ENCODE data around the gene LIPM.

The LIPM gene

GRCh38 chr10:88802523-88803285 is at the start of gene LIPM:
Gene LIPM, plus strand, starts transcription at chr10:88802730. Its CDS starts 167 bp downstream, at chr10:88802897.
- no peak for DNase-seq

GRCh38 chr10:88754287-88754686 is 48.2 kb upstream of the LIPM start:
- DNase-seq = no peak

- no peak for DNase-seq
Observed at GRCh38 chr10:88755753-88756152, 46.8 kb upstream of the LIPM start.

- no peak for DNase-seq
Observed at GRCh38 chr10:88756660-88757059, 45.9 kb upstream of the LIPM start.

GRCh38 chr10:88759366-88760101 is 43.0 kb upstream of the LIPM start, which contains the start of gene LIPN:
Gene LIPN, plus strand, starts transcription at chr10:88760020. Its CDS starts 1,386 bp downstream, at chr10:88761406.
- no peak for DNase-seq

- no peak for DNase-seq
Observed at GRCh38 chr10:88762906-88763305, 39.6 kb upstream of the LIPM start.

GRCh38 chr10:88763441-88763840 is 39.1 kb upstream of the LIPM start:
- no peak for DNase-seq

GRCh38 chr10:88764110-88764509 is 38.4 kb upstream of the LIPM start:
- DNase-seq = no peak

- no peak for DNase-seq
Observed at GRCh38 chr10:88765816-88766215, 36.7 kb upstream of the LIPM start.

- DNase-seq = no peak
Observed at GRCh38 chr10:88769384-88769783, 33.1 kb upstream of the LIPM start.

- DNase-seq = no peak
Observed at GRCh38 chr10:88781206-88781605, 21.3 kb upstream of the LIPM start.

GRCh38 chr10:88782222-88782621 is 20.3 kb upstream of the LIPM start:
- DNase-seq = no peak

- no peak for DNase-seq
Observed at GRCh38 chr10:88783724-88784123, 18.8 kb upstream of the LIPM start.

GRCh38 chr10:88786032-88786770 is 16.3 kb upstream of the LIPM start:
- no peak for DNase-seq

GRCh38 chr10:88787463-88787862 is 15.1 kb upstream of the LIPM start:
- DNase-seq = no peak

- DNase-seq = no peak
Observed at GRCh38 chr10:88788924-88789323, 13.6 kb upstream of the LIPM start.

- DNase-seq = peak; percentile 73
Observed at GRCh38 chr10:88791924-88792323, 10.6 kb upstream of the LIPM start.

- no peak for DNase-seq
Observed at GRCh38 chr10:88792661-88793060, 9.9 kb upstream of the LIPM start.

GRCh38 chr10:88793712-88794299 is 8.7 kb upstream of the LIPM start:
- no peak for DNase-seq

- DNase-seq = no peak
Observed at GRCh38 chr10:88794731-88795130, 7.8 kb upstream of the LIPM start.

GRCh38 chr10:88800152-88801125 is 2.1 kb upstream of the LIPM start:
- DNase-seq = peak; percentile 75

- no peak for DNase-seq
Observed at GRCh38 chr10:88803641-88804040, 1.1 kb downstream of the LIPM start.
